NCI-H524 treated with DMSO at 0.1 percent for 48 hours (cell line): Measurements from ENCODE around the gene FADS1.

Experiments used
- DNase-seq: peaks from one replicate; lab custom pipeline; 2025; lab: John Stamatoyannopoulos, UW

The FADS1 gene

GRCh38 chr11:61846362-61847020, 29.7 kb upstream of the FADS1 start:
- no peak for DNase-seq

- no peak for DNase-seq
These were observed 28.2 kb upstream of the FADS1 start for GRCh38 chr11:61844909-61845565.

GRCh38 chr11:61842528-61842820, 25.7 kb upstream of the FADS1 start:
- DNase-seq, result no peak

- no peak for DNase-seq
These were observed 25.1 kb upstream of the FADS1 start for GRCh38 chr11:61841636-61842527.

GRCh38 chr11:61840371-61840770, 23.6 kb upstream of the FADS1 start:
- DNase-seq, result no peak

- DNase-seq, result no peak
These were observed 22.9 kb upstream of the FADS1 start for GRCh38 chr11:61839742-61840141.

- no peak for DNase-seq
These were observed 22.1 kb upstream of the FADS1 start for GRCh38 chr11:61838921-61839320.

- no peak for DNase-seq
These were observed 21.7 kb upstream of the FADS1 start for GRCh38 chr11:61838501-61838900.

GRCh38 chr11:61837411-61838005, 20.7 kb upstream of the FADS1 start:
- DNase-seq, result no peak

GRCh38 chr11:61836193-61836592, 19.4 kb upstream of the FADS1 start:
- no peak for DNase-seq

GRCh38 chr11:61834278-61835048, 17.7 kb upstream of the FADS1 start:
- no peak for DNase-seq

- DNase-seq, result no peak
These were observed 17.1 kb upstream of the FADS1 start for GRCh38 chr11:61833926-61834277.

GRCh38 chr11:61833471-61833870, 16.7 kb upstream of the FADS1 start:
- DNase-seq, result no peak

GRCh38 chr11:61832754-61833153, 16.0 kb upstream of the FADS1 start:
- no peak for DNase-seq

- DNase-seq, result no peak
These were observed 15.4 kb upstream of the FADS1 start for GRCh38 chr11:61832207-61832606.

- DNase-seq, result no peak
These were observed 13.7 kb upstream of the FADS1 start for GRCh38 chr11:61830237-61831105.

- no peak for DNase-seq
These were observed 13.0 kb upstream of the FADS1 start for GRCh38 chr11:61829806-61830205.

GRCh38 chr11:61828629-61829407, 12.0 kb upstream of the FADS1 start:
- no peak for DNase-seq

- DNase-seq, result no peak
These were observed 11.5 kb upstream of the FADS1 start for GRCh38 chr11:61828379-61828628.

GRCh38 chr11:61827571-61828378, 11.0 kb upstream of the FADS1 start, which contains the start of gene FADS2:
TSS of gene FADS2 (plus strand) at chr11:61828300. CDS start at chr11:61828391, 91 bp downstream.
- peak; percentile 81 for DNase-seq
